HG03469 (cell line): ENCODE results near the gene AQP5.

Experiments used
- ATAC-seq: cut with Tn5 transposase; IDR thresholded peaks from one replicate; pipeline ENCODE4 v1.9.1; 2021; ENCODE audit warnings: mild to moderate bottlenecking, moderate library complexity, moderate number of reproducible peaks; ENCODE audit not compliant: unreplicated experiment

Gene AQP5

GRCh38 chr12:49961111-49961922, at the start of gene AQP5:
AQP5 (plus strand) TSS chr12:49961872; CDS start chr12:49962018, 146 bp downstream.
- no peak for ATAC-seq

GRCh38 chr12:49912345-49913255, 49.1 kb upstream of the AQP5 start:
- no peak for ATAC-seq

GRCh38 chr12:49916129-49916919, 45.3 kb upstream of the AQP5 start:
- no peak for ATAC-seq

- no peak for ATAC-seq
These were observed 44.4 kb upstream of the AQP5 start for GRCh38 chr12:49917166-49917787.

GRCh38 chr12:49917788-49918173, 43.9 kb upstream of the AQP5 start:
- ATAC-seq, result no peak

- no peak for ATAC-seq
These were observed 41.3 kb upstream of the AQP5 start for GRCh38 chr12:49920241-49920914.

GRCh38 chr12:49920915-49921286, 40.8 kb upstream of the AQP5 start:
- no peak for ATAC-seq

- ATAC-seq, result no peak
These were observed 40.4 kb upstream of the AQP5 start for GRCh38 chr12:49921299-49921698.

- ATAC-seq, result no peak
These were observed 39.7 kb upstream of the AQP5 start for GRCh38 chr12:49921936-49922335.

GRCh38 chr12:49922349-49923034, 39.2 kb upstream of the AQP5 start:
- no peak for ATAC-seq

- no peak for ATAC-seq
These were observed 38.5 kb upstream of the AQP5 start for GRCh38 chr12:49923035-49923644.

- ATAC-seq, result no peak
These were observed 37.7 kb upstream of the AQP5 start for GRCh38 chr12:49923880-49924556.

- ATAC-seq, result no peak
These were observed 36.9 kb upstream of the AQP5 start for GRCh38 chr12:49924628-49925246.

GRCh38 chr12:49925433-49926204, 36.1 kb upstream of the AQP5 start:
- ATAC-seq, result no peak

- ATAC-seq, result no peak
These were observed 33.2 kb upstream of the AQP5 start for GRCh38 chr12:49928471-49928870.

- no peak for ATAC-seq
These were observed 32.1 kb upstream of the AQP5 start for GRCh38 chr12:49929581-49929980.

GRCh38 chr12:49930515-49931288, 31.0 kb upstream of the AQP5 start:
- ATAC-seq, result no peak
